ENCODE results near the gene GLYATL3. TPM values are rescaled to one million over a fixed set of nuclear protein-coding genes. Genes with fewer than 3 reads are reported as not detected.

GLYATL3 gene
- polyA plus RNA-seq, 1 of the 3 experiments (the other 2 are of a cell fraction) = not detected

- Histone ChIP-seq H3K27ac (ENCODE audit: low read depth in 2 of 2, low read length in 1 of 2) (no peak overlapping the region), H3K9ac (no peak overlapping the region), H3K36me3 (replicated peaks in 1 of 2; ENCODE audit: control insufficient read depth in 1 of 2, insufficient read depth in 2 of 2, low read length in 1 of 2) (no peaks in the 10 kb centered on the region), H2AFZ (ENCODE audit: low read depth) (no peak overlapping the region), H3K4me3 (ENCODE audit: low read depth in 2 of 2, low read length in 1 of 2) (no peak overlapping the region), H3K79me2 (ENCODE audit: insufficient read depth) (no peaks in the 10 kb centered on the region), H3K27me3 (ENCODE audit: insufficient read depth) (no peaks in the 10 kb centered on the region), H4K20me1 (ENCODE audit: insufficient read depth) (no peaks in the 10 kb centered on the region), H3K9me3 (no peaks in the 10 kb centered on the region), H3K4me1 (ENCODE audit: control insufficient read depth in 1 of 2, insufficient read depth in 2 of 2, low read depth in 1 of 2, low read length in 1 of 2) (no peaks in the 10 kb centered on the region), H3K9me2 (no peaks in the 10 kb centered on the region), H3K4me2 (no peak overlapping the region), H3F3A (replicated peaks; ENCODE audit: insufficient read depth) (no peaks in the 10 kb centered on the region)
- ChIA-PET CTCF (no interaction called here), POLR2A (no interaction called here)
- WGBS (ENCODE audit: low lambda C conversion rate) = 10% methylated on average over 3 of the region's 3 CpGs
- DNase-seq = no peak
- no peak for TF ChIP-seq TEAD4 (IDR thresholded peaks at IDR 0.05; ENCODE audit: borderline replicate concordance, insufficient read depth)
- TF ChIP-seq RAD21 (IDR thresholded peaks at IDR 0.05; ENCODE audit: low read length) = no peak
- no peak for TF ChIP-seq USF1 (IDR thresholded peaks at IDR 0.05; ENCODE audit: borderline replicate concordance, low read depth)
- no peak for TF ChIP-seq YY1 (IDR thresholded peaks at IDR 0.05; ENCODE audit: low read depth)
- no peak for TF ChIP-seq USF2 (IDR thresholded peaks at IDR 0.05; ENCODE audit: borderline replicate concordance, low read depth, low read length)
- TF ChIP-seq POLR2AphosphoS5 (IDR thresholded peaks at IDR 0.05; ENCODE audit: low read depth, low read length) = no peak
- TF ChIP-seq ZBTB33 (IDR thresholded peaks at IDR 0.05; ENCODE audit: borderline replicate concordance, low read depth) = no peak
- TF ChIP-seq REST (IDR thresholded peaks at IDR 0.05; ENCODE audit: low read depth, low read length) = no peak
- no peak for TF ChIP-seq TAF1 (IDR thresholded peaks at IDR 0.05; ENCODE audit: borderline replicate concordance, low read depth, low read length)
- TF ChIP-seq GATA2 (CRISPR knock-in tag; IDR thresholded peaks at IDR 0.05) = no peak
- TF ChIP-seq FOXM1 (IDR thresholded peaks at IDR 0.05; ENCODE audit: low read depth) = no peak
- TF ChIP-seq TCF12 (IDR thresholded peaks at IDR 0.05) = no peak
- no peak for TF ChIP-seq IRF3 (IDR thresholded peaks at IDR 0.05; ENCODE audit: low read depth, low read length)
- TF ChIP-seq PBX3 (IDR thresholded peaks at IDR 0.05) = no peak
- TF ChIP-seq SIN3A (IDR thresholded peaks at IDR 0.05; ENCODE audit: borderline replicate concordance, low read depth, low read length) = no peak
Observed at GRCh38 chr6:49509342-49509741, 9.6 kb downstream of the GLYATL3 start.

Measured in SK-N-SH (cell line).